AG04450 (cell line): ENCODE measurements around the gene USP2. TPM values are rescaled to one million over a fixed set of nuclear protein-coding genes. Genes with fewer than 3 reads are reported as not detected.
A peak's percentile ranks its signal among the peaks of the same experiment; 100 is the strongest.

Experiments used
- CTCF ChIA-PET: fragments of 300-600, 350-600 bp; formaldehyde crosslinking; extraction: SDS; loops from one replicate; lab custom pipeline; 2022; ENCODE audit warnings: antibody characterized with exemption, inconsistent platforms; lab: Charles Lee
- POLR2A ChIA-PET: fragments of 350-600 bp; formaldehyde crosslinking; extraction: SDS; loops from one replicate; lab custom pipeline; 2021; ENCODE audit warnings: antibody characterized with exemption, inconsistent platforms; lab: Yijun Ruan, JAX
- DNase-seq: peaks from one replicate; pipeline ENCODE4 v3.0.0-alpha.2; 2011; ENCODE audit warnings: low read depth, low spot score
- H3K27ac ChIP-seq: one replicate; pipeline ENCODE4 v1.5.1; 2012; ENCODE audit warnings: low read depth, low read length, control low read depth
- H3K27me3 ChIP-seq: one replicate; pipeline ENCODE4 v1.6.0; 2012; ENCODE audit warnings: low read length; ENCODE audit not compliant: control insufficient read depth, insufficient read depth
- H3K4me3 ChIP-seq: 2 replicates; pipeline ENCODE4 v1.5.1; 2011; ENCODE audit warnings: mild to moderate bottlenecking, low read depth, low read length, control low read depth
- H3K9me3 ChIP-seq: 2 replicates; pipeline ENCODE4 v1.5.1; 2012; ENCODE audit warnings: low read length; ENCODE audit not compliant: control insufficient read depth, insufficient read depth
- polyA plus RNA-seq: library from polyadenylated mRNA; depleted of rRNA; stranded (reverse); fragments of >200 nt; gene quantifications from 2 replicates; pipeline ENCODE4 v1.2.3, GENCODE V29; 2011
- TF ChIP-seq, protein P1 (sequence below): IDR thresholded peaks from 2 replicates; pipeline ENCODE4 v1.5.1; 2011; ENCODE audit warnings: low read depth, low read length, control low read depth, inconsistent platforms

Gene USP2
- polyA plus RNA-seq, 1 experiment: 0.32 TPM

DNA sequence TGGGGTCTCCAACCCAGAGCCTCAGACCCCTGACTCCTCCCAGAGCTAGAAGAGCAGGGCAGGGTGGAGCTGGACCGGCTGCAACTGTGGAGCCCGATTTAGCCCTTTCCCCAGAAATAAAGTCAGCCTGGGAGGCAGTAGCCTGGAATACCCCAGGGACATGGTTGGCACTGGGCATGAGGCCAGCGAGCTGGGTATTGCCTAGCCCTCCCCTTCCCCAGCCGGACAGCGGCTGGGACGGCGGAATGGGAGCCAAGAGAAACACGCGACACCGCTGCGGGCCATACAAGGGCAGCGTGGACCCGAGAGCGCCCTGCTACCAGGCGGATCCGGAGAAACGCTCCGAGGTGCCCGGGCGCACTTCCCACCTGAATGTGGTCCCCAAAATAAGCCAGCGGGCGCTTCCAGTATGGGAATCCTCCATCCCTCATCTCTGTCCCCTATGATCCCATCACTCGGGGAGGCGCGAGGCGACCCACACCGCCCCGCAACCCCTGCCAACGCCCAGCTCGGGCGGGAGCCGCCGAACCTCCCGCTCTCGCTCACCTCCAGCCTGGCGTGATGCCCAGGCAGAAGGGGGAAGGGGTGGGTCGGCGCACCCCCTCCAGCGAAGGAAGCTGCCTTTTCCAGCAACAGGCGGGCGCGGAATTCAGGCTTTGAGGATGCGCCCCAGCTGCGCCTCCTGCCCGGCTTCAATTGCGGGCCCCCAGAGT is 65.3 kb downstream of the USP2 start:
- TF ChIP-seq, protein P1, sequence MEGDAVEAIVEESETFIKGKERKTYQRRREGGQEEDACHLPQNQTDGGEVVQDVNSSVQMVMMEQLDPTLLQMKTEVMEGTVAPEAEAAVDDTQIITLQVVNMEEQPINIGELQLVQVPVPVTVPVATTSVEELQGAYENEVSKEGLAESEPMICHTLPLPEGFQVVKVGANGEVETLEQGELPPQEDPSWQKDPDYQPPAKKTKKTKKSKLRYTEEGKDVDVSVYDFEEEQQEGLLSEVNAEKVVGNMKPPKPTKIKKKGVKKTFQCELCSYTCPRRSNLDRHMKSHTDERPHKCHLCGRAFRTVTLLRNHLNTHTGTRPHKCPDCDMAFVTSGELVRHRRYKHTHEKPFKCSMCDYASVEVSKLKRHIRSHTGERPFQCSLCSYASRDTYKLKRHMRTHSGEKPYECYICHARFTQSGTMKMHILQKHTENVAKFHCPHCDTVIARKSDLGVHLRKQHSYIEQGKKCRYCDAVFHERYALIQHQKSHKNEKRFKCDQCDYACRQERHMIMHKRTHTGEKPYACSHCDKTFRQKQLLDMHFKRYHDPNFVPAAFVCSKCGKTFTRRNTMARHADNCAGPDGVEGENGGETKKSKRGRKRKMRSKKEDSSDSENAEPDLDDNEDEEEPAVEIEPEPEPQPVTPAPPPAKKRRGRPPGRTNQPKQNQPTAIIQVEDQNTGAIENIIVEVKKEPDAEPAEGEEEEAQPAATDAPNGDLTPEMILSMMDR: no peak
- DNase-seq: no peak
- Histone ChIP-seq H3K4me3 (peak overlapping the region; percentile 71), H3K27me3 (no peaks in the 10 kb centered on the region), H3K9me3 (no peaks in the 10 kb centered on the region; the same call in 1 of the 2 replicates), H3K27ac (peak overlapping the region; percentile 31)
- POLR2A ChIA-PET: interaction anchor here (0.7 to 2.6 kb wide), 5 partner anchors 18 to 195 kb away, joined by 3 to 32 read pairs (median 5); partner anchors contain the start of genes HINFP and RNF26
- CTCF ChIA-PET: interaction anchor here (0.6 to 8.8 kb wide), 6 partner anchors 7 to 61 kb away, joined by 3 to 161 read pairs (median 5); partner anchors contain the start of gene C1QTNF5

DNA sequence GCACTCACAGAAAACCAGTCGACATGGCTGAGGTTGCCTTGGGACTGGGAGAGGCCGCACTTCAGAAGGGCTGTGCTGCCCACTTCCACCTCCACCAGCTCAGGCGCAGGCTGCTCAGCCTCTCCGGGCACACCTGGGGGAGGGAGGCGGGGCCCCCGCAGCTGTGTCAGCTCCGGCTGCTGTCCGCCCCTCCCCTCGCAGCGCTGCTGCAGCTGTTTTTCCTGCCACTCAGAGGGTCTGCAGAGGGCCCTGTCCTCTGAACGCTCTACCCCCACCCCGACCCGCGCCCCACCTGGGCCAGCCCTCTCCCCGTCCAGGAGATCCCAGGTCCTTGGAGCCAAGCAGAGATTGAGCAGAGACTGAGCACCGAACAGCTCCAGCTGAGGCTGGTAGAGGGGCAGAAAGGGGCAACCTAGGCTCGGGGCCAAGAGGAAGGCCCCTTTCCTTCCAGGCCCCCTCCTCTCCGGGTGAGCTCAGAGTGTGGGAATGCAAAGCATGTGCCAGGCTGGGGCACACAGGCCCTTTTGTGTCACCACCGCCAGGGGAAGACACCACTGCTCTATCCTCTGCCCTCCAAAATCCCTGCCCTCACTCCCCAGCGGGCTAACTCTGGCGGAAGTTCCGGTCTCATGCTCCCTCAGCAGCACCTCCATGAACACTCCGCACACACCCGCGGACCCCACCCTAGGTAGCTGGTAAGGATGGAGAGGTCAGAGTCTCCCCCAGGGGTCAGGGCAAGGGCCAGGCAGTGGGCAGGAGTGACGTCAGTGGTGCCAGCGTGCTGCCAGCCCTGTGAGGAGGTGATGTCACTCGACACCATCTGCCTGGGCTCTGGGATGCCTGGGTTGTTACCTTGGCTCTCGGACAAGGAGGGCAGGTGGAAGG is 66.1 kb downstream of the USP2 start:
- no peak overlapping the region for H3K27ac ChIP-seq
- ChIA-PET CTCF (interaction anchor here (0.6 to 1.3 kb wide), 7 partner anchors 8 to 110 kb away, joined by 3 to 8 read pairs (median 4); partner anchors contain the start of gene CBL), POLR2A (interaction anchor here (1.1 to 2.6 kb wide), 2 partner anchors 18 to 23 kb away, joined by 3 to 32 read pairs; no protein-coding TSS in a partner anchor)
- TF ChIP-seq, protein P1: no peak
- no peaks in the 10 kb centered on the region; the same call in 1 of the 2 replicates for H3K9me3 ChIP-seq
- H3K27me3 ChIP-seq: no peaks in the 10 kb centered on the region
- DNase-seq: no peak
- peak overlapping the region; percentile 71 for H3K4me3 ChIP-seq

DNA sequence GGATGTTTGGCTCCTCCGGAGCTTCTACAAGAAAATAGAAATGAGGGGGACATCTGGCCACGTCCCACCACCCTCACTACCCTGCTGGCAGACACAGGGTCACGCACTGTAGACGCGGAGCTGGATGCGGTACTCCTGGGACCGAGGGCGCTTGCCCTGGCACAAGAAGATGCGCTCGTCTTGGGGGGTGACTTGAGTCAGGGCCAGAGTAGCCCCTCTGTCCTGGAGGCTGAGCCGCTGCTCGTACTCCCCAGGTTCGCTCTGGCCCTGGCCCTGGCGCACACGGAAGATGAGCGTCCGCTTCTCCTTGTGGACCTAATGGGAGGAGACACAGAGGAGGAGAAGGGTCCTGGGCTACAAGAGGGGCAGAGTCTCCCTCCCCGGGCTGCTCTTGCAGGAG is 66.8 kb downstream of the USP2 start:
- CTCF ChIA-PET: interaction anchor here (0.8 to 1.3 kb wide), 5 partner anchors 9 to 109 kb away, joined by 3 to 6 read pairs (median 4); partner anchors contain the start of gene CBL
- peak overlapping the region; percentile 71; the same call in 1 of the 2 replicates for H3K4me3 ChIP-seq

DNA sequence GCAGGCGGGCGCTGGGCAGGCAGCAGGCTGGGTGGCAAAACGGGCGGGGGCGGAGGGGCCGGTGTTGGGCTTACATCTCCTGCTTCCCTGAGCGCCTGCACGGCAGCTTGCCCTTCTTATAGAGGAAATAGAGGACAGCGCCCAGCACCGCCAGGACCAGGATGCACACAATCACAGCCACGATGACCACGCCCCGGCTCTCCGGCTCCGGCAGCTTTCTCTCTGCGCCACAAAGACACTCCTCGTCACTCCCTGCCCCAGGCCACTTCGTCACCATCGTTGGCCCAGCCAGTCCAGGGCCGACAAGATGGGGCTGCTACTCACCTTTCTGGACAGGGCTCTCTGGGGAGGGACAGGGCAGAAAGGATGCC is 70.8 kb downstream of the USP2 start:
- Histone ChIP-seq H3K9me3 (no peaks in the 10 kb centered on the region), H3K27me3 (no peaks in the 10 kb centered on the region), H3K4me3 (no peak overlapping the region), H3K27ac (no peak overlapping the region)
- no peak for DNase-seq
- ChIA-PET CTCF (interaction anchor here (1.1 kb wide), 1 partner anchor 13 kb away, joined by 3 read pairs; no protein-coding TSS in a partner anchor), POLR2A (interaction anchor here (0.6 kb wide), 1 partner anchor 186 kb away, joined by 6 read pairs; no protein-coding TSS in a partner anchor)
- TF ChIP-seq, protein P1: no peak

More for the DNA sequence above, 66.8 kb downstream of the USP2 start:
- no peak overlapping the region for H3K27ac ChIP-seq
- DNase-seq: no peak
- no peaks in the 10 kb centered on the region; the same call in 1 of the 2 replicates for H3K9me3 ChIP-seq
- TF ChIP-seq, protein P1: no peak
- H3K27me3 ChIP-seq: no peaks in the 10 kb centered on the region
- POLR2A ChIA-PET: no interaction called here
